Measurements from ENCODE around the gene CSTPP1. TPM values are rescaled to one million over a fixed set of nuclear protein-coding genes. Genes with fewer than 3 reads are reported as not detected.

The CSTPP1 gene
- total and polyA plus RNA-seq, 2 of the 8 experiments (the other 6 are each of a cell fraction or from before 2014, with no cell fraction given) = 24.2 to 28.7 TPM

DNA sequence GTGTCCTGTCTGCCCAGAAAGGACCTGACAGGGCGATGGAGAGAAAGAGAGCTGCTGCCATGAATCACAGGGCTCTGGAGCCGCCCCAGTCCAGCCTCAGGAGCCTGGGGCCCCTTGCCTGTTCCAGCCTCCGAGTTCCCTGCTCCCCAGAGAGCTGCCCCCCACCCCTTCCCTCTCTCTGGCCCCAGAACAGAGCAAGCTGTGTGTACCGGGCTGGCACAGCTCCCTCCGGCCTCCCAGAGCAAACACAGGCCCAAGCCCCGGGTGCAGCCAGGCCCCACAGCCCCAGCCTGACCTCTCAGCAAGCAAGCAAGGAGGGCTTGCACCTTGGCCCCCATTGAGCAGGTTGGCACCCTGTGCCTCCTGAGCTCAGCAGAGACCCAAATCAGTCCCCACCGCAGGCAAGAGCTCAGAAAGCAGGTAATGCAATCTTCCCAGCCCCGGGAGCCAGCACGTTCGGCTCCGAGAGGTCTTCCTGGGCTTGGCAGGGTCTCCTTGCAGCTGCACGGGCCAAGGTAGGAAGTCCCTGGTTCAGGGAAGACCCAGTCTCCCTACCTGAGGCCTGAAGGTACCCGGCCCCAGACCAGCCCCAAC is 248.2 kb downstream of the CSTPP1 start (continued):
- TF ChIP-seq, protein P1, sequence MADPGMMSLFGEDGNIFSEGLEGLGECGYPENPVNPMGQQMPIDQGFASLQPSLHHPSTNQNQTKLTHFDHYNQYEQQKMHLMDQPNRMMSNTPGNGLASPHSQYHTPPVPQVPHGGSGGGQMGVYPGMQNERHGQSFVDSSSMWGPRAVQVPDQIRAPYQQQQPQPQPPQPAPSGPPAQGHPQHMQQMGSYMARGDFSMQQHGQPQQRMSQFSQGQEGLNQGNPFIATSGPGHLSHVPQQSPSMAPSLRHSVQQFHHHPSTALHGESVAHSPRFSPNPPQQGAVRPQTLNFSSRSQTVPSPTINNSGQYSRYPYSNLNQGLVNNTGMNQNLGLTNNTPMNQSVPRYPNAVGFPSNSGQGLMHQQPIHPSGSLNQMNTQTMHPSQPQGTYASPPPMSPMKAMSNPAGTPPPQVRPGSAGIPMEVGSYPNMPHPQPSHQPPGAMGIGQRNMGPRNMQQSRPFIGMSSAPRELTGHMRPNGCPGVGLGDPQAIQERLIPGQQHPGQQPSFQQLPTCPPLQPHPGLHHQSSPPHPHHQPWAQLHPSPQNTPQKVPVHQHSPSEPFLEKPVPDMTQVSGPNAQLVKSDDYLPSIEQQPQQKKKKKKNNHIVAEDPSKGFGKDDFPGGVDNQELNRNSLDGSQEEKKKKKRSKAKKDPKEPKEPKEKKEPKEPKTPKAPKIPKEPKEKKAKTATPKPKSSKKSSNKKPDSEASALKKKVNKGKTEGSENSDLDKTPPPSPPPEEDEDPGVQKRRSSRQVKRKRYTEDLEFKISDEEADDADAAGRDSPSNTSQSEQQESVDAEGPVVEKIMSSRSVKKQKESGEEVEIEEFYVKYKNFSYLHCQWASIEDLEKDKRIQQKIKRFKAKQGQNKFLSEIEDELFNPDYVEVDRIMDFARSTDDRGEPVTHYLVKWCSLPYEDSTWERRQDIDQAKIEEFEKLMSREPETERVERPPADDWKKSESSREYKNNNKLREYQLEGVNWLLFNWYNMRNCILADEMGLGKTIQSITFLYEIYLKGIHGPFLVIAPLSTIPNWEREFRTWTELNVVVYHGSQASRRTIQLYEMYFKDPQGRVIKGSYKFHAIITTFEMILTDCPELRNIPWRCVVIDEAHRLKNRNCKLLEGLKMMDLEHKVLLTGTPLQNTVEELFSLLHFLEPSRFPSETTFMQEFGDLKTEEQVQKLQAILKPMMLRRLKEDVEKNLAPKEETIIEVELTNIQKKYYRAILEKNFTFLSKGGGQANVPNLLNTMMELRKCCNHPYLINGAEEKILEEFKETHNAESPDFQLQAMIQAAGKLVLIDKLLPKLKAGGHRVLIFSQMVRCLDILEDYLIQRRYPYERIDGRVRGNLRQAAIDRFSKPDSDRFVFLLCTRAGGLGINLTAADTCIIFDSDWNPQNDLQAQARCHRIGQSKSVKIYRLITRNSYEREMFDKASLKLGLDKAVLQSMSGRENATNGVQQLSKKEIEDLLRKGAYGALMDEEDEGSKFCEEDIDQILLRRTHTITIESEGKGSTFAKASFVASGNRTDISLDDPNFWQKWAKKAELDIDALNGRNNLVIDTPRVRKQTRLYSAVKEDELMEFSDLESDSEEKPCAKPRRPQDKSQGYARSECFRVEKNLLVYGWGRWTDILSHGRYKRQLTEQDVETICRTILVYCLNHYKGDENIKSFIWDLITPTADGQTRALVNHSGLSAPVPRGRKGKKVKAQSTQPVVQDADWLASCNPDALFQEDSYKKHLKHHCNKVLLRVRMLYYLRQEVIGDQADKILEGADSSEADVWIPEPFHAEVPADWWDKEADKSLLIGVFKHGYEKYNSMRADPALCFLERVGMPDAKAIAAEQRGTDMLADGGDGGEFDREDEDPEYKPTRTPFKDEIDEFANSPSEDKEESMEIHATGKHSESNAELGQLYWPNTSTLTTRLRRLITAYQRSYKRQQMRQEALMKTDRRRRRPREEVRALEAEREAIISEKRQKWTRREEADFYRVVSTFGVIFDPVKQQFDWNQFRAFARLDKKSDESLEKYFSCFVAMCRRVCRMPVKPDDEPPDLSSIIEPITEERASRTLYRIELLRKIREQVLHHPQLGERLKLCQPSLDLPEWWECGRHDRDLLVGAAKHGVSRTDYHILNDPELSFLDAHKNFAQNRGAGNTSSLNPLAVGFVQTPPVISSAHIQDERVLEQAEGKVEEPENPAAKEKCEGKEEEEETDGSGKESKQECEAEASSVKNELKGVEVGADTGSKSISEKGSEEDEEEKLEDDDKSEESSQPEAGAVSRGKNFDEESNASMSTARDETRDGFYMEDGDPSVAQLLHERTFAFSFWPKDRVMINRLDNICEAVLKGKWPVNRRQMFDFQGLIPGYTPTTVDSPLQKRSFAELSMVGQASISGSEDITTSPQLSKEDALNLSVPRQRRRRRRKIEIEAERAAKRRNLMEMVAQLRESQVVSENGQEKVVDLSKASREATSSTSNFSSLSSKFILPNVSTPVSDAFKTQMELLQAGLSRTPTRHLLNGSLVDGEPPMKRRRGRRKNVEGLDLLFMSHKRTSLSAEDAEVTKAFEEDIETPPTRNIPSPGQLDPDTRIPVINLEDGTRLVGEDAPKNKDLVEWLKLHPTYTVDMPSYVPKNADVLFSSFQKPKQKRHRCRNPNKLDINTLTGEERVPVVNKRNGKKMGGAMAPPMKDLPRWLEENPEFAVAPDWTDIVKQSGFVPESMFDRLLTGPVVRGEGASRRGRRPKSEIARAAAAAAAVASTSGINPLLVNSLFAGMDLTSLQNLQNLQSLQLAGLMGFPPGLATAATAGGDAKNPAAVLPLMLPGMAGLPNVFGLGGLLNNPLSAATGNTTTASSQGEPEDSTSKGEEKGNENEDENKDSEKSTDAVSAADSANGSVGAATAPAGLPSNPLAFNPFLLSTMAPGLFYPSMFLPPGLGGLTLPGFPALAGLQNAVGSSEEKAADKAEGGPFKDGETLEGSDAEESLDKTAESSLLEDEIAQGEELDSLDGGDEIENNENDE (IDR thresholded peaks at IDR 0.05; ENCODE audit: insufficient replicate concordance, low read length) = no peak
- no peak for TF ChIP-seq YY1 (IDR thresholded peaks at IDR 0.05; ENCODE audit: low read depth, low read length)
